ENCODE results near the gene BICDL2. TPM values are rescaled to one million over a fixed set of nuclear protein-coding genes. Genes with fewer than 3 reads are reported as not detected.

BICDL2 gene
- total and polyA plus RNA-seq, 9 of the 15 experiments (the other 6 are each of a cell fraction or from before 2014, with no cell fraction given): 0.09 to 0.28 (median 0.09) TPM; not detected in 6

DNA sequence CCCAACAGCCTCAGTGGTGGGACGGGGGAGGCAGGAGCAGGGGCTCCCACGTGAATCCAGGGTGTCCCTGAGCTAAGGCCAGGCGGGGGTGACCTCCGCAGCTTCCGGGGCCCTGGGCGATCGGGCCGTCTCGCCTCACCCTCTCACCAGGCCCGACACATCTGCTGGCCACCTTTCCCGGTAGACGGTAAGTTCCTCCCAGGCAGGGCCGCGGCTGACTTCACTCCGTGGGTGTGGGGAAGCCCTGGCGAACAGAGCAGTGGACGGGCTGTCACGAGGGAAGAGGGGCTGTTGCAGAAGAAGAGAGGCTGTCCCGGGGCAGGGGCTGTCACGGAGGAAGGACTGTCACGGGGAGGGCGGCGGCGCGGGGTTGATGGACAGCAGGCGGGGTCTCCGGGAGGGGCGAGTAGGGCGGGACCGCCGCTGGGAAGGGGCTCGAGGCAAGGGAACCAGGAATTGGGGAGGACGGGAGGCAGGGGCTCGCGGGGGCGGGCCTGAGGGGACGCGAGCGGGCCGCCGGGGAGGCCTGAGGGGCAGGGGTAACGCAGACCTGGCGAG lies 57.0 kb downstream of the BICDL2 start (continued):
- TF ChIP-seq, protein P1, sequence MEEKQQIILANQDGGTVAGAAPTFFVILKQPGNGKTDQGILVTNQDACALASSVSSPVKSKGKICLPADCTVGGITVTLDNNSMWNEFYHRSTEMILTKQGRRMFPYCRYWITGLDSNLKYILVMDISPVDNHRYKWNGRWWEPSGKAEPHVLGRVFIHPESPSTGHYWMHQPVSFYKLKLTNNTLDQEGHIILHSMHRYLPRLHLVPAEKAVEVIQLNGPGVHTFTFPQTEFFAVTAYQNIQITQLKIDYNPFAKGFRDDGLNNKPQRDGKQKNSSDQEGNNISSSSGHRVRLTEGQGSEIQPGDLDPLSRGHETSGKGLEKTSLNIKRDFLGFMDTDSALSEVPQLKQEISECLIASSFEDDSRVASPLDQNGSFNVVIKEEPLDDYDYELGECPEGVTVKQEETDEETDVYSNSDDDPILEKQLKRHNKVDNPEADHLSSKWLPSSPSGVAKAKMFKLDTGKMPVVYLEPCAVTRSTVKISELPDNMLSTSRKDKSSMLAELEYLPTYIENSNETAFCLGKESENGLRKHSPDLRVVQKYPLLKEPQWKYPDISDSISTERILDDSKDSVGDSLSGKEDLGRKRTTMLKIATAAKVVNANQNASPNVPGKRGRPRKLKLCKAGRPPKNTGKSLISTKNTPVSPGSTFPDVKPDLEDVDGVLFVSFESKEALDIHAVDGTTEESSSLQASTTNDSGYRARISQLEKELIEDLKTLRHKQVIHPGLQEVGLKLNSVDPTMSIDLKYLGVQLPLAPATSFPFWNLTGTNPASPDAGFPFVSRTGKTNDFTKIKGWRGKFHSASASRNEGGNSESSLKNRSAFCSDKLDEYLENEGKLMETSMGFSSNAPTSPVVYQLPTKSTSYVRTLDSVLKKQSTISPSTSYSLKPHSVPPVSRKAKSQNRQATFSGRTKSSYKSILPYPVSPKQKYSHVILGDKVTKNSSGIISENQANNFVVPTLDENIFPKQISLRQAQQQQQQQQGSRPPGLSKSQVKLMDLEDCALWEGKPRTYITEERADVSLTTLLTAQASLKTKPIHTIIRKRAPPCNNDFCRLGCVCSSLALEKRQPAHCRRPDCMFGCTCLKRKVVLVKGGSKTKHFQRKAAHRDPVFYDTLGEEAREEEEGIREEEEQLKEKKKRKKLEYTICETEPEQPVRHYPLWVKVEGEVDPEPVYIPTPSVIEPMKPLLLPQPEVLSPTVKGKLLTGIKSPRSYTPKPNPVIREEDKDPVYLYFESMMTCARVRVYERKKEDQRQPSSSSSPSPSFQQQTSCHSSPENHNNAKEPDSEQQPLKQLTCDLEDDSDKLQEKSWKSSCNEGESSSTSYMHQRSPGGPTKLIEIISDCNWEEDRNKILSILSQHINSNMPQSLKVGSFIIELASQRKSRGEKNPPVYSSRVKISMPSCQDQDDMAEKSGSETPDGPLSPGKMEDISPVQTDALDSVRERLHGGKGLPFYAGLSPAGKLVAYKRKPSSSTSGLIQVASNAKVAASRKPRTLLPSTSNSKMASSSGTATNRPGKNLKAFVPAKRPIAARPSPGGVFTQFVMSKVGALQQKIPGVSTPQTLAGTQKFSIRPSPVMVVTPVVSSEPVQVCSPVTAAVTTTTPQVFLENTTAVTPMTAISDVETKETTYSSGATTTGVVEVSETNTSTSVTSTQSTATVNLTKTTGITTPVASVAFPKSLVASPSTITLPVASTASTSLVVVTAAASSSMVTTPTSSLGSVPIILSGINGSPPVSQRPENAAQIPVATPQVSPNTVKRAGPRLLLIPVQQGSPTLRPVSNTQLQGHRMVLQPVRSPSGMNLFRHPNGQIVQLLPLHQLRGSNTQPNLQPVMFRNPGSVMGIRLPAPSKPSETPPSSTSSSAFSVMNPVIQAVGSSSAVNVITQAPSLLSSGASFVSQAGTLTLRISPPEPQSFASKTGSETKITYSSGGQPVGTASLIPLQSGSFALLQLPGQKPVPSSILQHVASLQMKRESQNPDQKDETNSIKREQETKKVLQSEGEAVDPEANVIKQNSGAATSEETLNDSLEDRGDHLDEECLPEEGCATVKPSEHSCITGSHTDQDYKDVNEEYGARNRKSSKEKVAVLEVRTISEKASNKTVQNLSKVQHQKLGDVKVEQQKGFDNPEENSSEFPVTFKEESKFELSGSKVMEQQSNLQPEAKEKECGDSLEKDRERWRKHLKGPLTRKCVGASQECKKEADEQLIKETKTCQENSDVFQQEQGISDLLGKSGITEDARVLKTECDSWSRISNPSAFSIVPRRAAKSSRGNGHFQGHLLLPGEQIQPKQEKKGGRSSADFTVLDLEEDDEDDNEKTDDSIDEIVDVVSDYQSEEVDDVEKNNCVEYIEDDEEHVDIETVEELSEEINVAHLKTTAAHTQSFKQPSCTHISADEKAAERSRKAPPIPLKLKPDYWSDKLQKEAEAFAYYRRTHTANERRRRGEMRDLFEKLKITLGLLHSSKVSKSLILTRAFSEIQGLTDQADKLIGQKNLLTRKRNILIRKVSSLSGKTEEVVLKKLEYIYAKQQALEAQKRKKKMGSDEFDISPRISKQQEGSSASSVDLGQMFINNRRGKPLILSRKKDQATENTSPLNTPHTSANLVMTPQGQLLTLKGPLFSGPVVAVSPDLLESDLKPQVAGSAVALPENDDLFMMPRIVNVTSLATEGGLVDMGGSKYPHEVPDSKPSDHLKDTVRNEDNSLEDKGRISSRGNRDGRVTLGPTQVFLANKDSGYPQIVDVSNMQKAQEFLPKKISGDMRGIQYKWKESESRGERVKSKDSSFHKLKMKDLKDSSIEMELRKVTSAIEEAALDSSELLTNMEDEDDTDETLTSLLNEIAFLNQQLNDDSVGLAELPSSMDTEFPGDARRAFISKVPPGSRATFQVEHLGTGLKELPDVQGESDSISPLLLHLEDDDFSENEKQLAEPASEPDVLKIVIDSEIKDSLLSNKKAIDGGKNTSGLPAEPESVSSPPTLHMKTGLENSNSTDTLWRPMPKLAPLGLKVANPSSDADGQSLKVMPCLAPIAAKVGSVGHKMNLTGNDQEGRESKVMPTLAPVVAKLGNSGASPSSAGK (IDR thresholded peaks at IDR 0.05): no peak
- TF ChIP-seq, protein P2, sequence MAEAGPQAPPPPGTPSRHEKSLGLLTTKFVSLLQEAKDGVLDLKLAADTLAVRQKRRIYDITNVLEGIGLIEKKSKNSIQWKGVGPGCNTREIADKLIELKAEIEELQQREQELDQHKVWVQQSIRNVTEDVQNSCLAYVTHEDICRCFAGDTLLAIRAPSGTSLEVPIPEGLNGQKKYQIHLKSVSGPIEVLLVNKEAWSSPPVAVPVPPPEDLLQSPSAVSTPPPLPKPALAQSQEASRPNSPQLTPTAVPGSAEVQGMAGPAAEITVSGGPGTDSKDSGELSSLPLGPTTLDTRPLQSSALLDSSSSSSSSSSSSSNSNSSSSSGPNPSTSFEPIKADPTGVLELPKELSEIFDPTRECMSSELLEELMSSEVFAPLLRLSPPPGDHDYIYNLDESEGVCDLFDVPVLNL (CRISPR knock-in tag; IDR thresholded peaks at IDR 0.05; ENCODE audit: low read depth): no peak
- TF ChIP-seq PRMT5 (CRISPR knock-in tag; IDR thresholded peaks at IDR 0.05) (no peak), RNF2 (IDR thresholded peaks at IDR 0.05) (no peak), NCOA2 (IDR thresholded peaks at IDR 0.05; ENCODE audit: partially characterized antibody in 2 of 2) (no peak), TBP (optimal IDR thresholded peaks at IDR 0.05; ENCODE audit: low read depth, low read length) (no peak), ARID2 (IDR thresholded peaks at IDR 0.05) (no peak), NEUROD1 (IDR thresholded peaks at IDR 0.05; ENCODE audit: borderline replicate concordance, low read depth, low read length, partially characterized antibody) (no peak), PHF20 (IDR thresholded peaks at IDR 0.05; ENCODE audit: partially characterized antibody) (no peak), BMI1 (IDR thresholded peaks at IDR 0.05; ENCODE audit: low read length) (no peak), ILK (tag; IDR thresholded peaks at IDR 0.05; ENCODE audit: borderline replicate concordance, low read depth) (no peak), MAFG (tag; conservative IDR thresholded peaks at IDR 0.05) (no peak)
- TF ChIP-seq, protein P3, sequence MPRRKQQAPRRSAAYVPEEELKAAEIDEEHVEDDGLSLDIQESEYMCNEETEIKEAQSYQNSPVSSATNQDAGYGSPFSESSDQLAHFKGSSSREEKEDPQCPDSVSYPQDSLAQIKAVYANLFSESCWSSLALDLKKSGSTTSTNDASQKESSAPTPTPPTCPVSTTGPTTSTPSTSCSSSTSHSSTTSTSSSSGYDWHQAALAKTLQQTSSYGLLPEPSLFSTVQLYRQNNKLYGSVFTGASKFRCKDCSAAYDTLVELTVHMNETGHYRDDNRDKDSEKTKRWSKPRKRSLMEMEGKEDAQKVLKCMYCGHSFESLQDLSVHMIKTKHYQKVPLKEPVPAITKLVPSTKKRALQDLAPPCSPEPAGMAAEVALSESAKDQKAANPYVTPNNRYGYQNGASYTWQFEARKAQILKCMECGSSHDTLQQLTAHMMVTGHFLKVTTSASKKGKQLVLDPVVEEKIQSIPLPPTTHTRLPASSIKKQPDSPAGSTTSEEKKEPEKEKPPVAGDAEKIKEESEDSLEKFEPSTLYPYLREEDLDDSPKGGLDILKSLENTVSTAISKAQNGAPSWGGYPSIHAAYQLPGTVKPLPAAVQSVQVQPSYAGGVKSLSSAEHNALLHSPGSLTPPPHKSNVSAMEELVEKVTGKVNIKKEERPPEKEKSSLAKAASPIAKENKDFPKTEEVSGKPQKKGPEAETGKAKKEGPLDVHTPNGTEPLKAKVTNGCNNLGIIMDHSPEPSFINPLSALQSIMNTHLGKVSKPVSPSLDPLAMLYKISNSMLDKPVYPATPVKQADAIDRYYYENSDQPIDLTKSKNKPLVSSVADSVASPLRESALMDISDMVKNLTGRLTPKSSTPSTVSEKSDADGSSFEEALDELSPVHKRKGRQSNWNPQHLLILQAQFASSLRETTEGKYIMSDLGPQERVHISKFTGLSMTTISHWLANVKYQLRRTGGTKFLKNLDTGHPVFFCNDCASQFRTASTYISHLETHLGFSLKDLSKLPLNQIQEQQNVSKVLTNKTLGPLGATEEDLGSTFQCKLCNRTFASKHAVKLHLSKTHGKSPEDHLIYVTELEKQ (CRISPR knock-in tag; IDR thresholded peaks at IDR 0.05): no peak

Data from K562 (cell line).